Skeletal muscle tissue (tissue), 4 donors: ENCODE results near the gene VPS52. TPM values are rescaled to one million over a fixed set of nuclear protein-coding genes. Genes with fewer than 3 reads are reported as not detected.
"Not testable (repeated sequence)": the region's sequence is repeated elsewhere in the genome, so short reads cannot be mapped to it uniquely, and the experiment has no call there.

Source experiments
- H3K27ac ChIP-seq: one replicate; pipeline ENCODE4 v1.7.0; 2013; ENCODE audit warnings: mild to moderate bottlenecking, low read depth, low read length, inconsistent platforms
- H3K27me3 ChIP-seq, 3 donors: one replicate each; pipeline ENCODE4 v1.7.0; 2013; ENCODE audit warnings: low read length in 3 of 3; ENCODE audit not compliant: control insufficient read depth in 3 of 3, insufficient read depth in 3 of 3
- H3K36me3 ChIP-seq, 3 donors: one replicate each; pipeline ENCODE4 v1.7.0; 2013; ENCODE audit warnings: low read length in 3 of 3; ENCODE audit not compliant: control insufficient read depth in 3 of 3, insufficient read depth in 3 of 3
- H3K4me1 ChIP-seq, 3 donors: one replicate each; pipeline ENCODE4 v1.7.0; 2013; ENCODE audit warnings: low read length in 3 of 3, mild to moderate bottlenecking in 3 of 3; ENCODE audit not compliant: control insufficient read depth in 3 of 3, insufficient read depth in 3 of 3
- H3K4me3 ChIP-seq, 3 donors: one replicate each; pipeline ENCODE4 v1.7.0; 2013; ENCODE audit warnings: low read length in 3 of 3
- H3K9ac ChIP-seq, 3 donors: one replicate each; pipeline ENCODE4 v1.7.0; 2013; ENCODE audit warnings: low read length in 3 of 3, mild to moderate bottlenecking in 3 of 3, moderate library complexity in 2 of 3, low read depth in 1 of 3
- H3K9me3 ChIP-seq, 3 donors: one replicate each; pipeline ENCODE4 v1.7.0; 2013; ENCODE audit warnings: low read length in 3 of 3; ENCODE audit not compliant: control insufficient read depth in 3 of 3
- total RNA-seq: library from RNA; depleted of rRNA; stranded (reverse); fragments of >200 nt; gene quantifications from one replicate; pipeline ENCODE4 v1.2.3, GENCODE V29; 2014
- donor health status: Osteomylitis.

VPS52 gene
- total RNA-seq, 1 donor from 2014 or later: 43.8 TPM

DNA sequence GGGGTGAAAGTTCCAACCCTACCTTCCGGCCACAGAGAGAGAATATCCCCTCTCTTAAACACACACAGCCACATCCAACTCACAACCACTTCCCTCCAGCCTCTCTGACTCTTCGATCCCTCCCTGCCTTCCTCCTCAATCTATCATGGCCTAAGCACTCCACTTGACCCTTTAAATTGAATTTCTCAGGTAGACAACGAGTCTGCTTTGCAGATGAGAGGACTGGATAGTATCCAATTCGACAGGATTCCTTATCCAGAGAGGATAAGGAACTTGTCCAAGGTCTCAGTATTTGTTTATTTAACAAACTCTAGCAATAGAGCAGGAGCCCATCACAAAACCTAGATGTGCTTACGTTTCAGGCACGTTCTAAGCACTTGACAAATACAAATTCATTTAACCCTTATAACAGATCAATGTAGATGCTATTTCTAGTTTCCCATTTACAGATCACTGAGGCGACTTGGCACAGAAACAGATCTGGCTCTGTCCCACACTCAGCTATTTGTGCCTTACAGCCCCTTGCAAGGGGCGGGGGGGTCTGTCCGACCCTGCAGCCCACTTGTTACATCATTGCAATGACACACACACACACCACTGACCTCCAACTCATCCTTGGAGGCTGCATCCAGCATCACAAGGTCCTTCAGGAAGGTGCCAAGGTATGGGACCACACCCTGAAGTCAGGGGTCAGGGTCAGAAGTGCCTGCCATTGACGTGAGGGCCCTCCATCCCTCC lies 22.6 kb upstream of the VPS52 start:
- Histone ChIP-seq H3K9me3 (no peaks in the 10 kb centered on the region), H3K4me1 (peaks cover 21 to 27% (median 22%) of the 10 kb centered on the region in 3 donors), H3K4me3 (no peak overlapping the region), H3K27ac (no peak overlapping the region), H3K27me3 (no peaks in the 10 kb centered on the region), H3K9ac (no peak overlapping the region), H3K36me3 (peaks cover 53% of the 10 kb centered on the region in 3 donors)

DNA sequence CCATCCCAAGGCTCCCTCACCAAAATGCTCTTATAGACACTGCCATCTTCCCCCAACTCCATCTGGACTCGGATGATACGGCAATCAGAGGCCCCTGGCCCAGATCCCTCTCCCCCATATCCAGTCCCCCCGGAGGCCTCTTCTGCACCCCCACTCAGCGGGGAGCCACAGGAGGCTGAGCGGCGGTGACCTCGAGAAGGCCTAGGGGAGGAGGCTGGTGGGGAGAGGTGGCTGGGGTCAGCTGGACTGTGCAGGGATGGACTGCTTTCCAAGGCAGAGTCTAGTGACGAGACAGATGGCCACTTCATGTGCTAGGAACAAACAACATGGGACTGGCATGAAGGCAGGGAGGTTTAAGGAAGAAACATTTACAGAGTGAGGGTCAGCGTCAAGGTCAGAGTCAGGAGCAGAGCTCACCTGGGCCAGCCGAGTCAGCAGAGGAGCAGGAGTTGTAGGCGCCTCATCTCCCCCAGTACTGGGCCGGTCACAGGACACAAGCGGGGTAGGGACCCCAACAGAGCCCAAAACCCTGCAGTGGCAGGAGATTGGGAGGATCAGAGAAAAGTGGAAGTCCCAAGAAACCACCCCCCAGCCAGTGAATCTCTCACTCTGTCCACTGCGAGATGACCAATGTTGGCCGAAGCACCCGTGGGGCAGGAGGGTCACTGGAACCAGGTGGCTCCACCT lies 21.5 kb upstream of the VPS52 start:
- Histone ChIP-seq H3K36me3 (peaks cover 53 to 54% (median 53%) of the 10 kb centered on the region in 3 donors), H3K9me3 (no peaks in the 10 kb centered on the region), H3K4me1 (peaks cover 25 to 35% (median 26%) of the 10 kb centered on the region in 3 donors), H3K9ac (no peak overlapping the region), H3K27me3 (no peaks in the 10 kb centered on the region), H3K27ac (no peak overlapping the region), H3K4me3 (no peak overlapping the region)

DNA sequence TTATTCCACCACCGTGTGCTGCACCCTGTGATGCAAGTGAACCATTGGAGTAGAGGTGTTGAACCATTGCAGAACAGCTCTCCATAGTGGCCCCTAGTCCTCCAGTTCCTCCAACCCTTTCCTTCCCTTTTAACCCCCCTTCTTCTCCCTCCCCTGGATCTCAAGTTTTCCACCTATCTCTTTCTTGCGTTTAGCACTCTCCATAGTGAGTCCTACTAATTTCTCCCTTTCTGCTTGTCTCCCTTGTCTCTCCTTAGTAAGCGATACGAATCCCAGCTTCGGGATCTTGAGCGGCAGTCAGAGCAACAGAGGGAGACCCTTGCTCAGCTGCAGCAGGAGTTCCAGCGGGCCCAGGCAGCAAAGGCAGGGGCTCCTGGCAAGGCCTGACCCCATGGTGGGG lies 18.8 kb upstream of the VPS52 start:
- Histone ChIP-seq H3K4me3 (peak overlapping the region; percentile 90 to 96 (median 95)), H3K36me3 (peaks cover 58 to 61% (median 60%) of the 10 kb centered on the region in 3 donors), H3K27me3 (no peaks in the 10 kb centered on the region), H3K4me1 (peaks cover 19 to 29% (median 23%) of the 10 kb centered on the region in 3 donors), H3K9me3 (no peaks in the 10 kb centered on the region), H3K9ac (peak overlapping the region; percentile 93 to 95 (median 93)), H3K27ac (no peak overlapping the region)

DNA sequence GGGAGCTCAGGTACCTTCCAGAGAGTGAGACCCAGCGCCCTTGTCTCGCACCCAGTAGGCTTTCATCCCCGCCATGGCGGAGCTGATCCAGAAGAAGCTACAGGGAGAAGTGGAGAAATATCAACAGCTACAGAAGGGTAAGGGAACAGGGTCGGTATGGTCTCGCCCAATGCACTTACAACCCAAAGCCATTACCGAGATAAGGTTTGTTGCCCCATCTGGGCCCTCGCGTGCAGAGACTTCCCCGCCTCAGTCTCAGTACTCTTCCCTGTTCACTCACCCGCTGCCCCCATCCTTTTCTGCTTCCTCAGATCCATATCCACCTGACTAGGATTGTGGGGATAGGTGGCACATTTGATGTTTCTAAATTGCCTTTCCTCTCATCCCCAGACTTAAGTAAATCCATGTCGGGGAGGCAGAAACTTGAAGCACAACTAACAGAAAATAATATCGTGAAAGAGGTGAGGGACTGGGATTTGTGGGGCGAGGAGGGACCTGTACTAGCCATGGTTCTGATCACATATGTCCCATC lies 18.2 kb upstream of the VPS52 start:
- peak overlapping the region; percentile 80 for H3K27ac ChIP-seq
- peaks cover 19 to 29% (median 23%) of the 10 kb centered on the region in 3 donors for H3K4me1 ChIP-seq
- peaks cover 54 to 56% (median 55%) of the 10 kb centered on the region in 3 donors for H3K36me3 ChIP-seq
- peak overlapping the region; percentile 93 to 95 (median 93) for H3K9ac ChIP-seq
- H3K4me3 ChIP-seq: peak overlapping the region; percentile 90 to 96 (median 95)
- no peaks in the 10 kb centered on the region for H3K9me3 ChIP-seq
- no peaks in the 10 kb centered on the region for H3K27me3 ChIP-seq

DNA sequence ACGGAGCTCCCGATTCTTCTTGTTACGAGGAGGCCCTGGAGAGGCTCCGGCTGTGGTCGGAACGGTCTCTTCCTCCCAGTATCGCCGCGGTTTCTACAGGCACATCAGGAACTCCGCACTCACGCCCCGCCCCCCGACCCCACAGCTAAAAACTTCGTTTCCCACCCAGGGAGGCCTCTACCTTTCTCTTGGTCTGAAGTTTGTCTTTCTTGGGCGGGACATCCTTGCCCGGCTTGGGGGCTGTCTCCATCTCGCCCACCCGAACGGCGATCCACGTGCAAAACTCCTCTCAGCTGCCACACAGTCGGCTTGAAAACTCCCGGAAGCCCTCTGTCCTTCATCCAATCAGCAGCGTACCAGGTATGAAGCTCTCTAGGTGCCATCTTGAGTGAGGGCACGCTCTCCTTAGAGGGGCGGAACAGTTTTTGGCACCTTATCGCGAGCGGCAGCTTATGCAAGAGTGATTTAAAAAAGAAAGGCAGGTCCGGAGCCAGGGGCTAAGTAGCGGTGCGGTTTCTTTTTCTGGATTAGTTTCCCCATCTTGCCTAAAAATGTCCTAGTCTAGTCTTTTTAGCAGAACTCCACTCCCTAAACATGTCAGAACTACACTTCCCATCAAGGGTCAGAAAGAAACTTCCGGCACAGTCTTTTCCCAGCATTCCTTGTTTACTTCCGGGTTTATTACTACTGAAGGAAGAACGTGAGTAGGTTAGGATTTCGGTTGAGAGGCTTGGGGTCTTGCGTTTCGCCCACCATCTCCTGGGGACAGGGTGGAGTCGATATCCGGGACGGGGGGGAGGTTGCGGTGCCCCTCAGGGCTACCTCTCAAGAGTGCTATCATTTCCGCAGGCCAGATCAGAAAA lies 17.5 kb upstream of the VPS52 start, which contains the start of the genes PFDN6 and WDR46:
TSS of gene PFDN6 (plus strand) at position 681 of the 863 bp plus-strand sequence. CDS start 256 bp downstream, outside the sequence.
TSS of gene WDR46 (minus strand) at position 319 of the 863 bp plus-strand sequence. CDS start at position 250, 69 bp downstream.
- Histone ChIP-seq H3K27me3 (no peaks in the 10 kb centered on the region), H3K9me3 (no peaks in the 10 kb centered on the region), H3K4me1 (peaks cover 19 to 29% (median 23%) of the 10 kb centered on the region in 3 donors), H3K9ac (peak within 1 kb of the TSS; percentile 93 to 95 (median 93)), H3K36me3 (peaks cover 54 to 57% (median 55%) of the 10 kb centered on the region in 3 donors), H3K4me3 (peak within 1 kb of the TSS; percentile 90 to 96 (median 95)), H3K27ac (peak within 1 kb of the TSS; percentile 80)

DNA sequence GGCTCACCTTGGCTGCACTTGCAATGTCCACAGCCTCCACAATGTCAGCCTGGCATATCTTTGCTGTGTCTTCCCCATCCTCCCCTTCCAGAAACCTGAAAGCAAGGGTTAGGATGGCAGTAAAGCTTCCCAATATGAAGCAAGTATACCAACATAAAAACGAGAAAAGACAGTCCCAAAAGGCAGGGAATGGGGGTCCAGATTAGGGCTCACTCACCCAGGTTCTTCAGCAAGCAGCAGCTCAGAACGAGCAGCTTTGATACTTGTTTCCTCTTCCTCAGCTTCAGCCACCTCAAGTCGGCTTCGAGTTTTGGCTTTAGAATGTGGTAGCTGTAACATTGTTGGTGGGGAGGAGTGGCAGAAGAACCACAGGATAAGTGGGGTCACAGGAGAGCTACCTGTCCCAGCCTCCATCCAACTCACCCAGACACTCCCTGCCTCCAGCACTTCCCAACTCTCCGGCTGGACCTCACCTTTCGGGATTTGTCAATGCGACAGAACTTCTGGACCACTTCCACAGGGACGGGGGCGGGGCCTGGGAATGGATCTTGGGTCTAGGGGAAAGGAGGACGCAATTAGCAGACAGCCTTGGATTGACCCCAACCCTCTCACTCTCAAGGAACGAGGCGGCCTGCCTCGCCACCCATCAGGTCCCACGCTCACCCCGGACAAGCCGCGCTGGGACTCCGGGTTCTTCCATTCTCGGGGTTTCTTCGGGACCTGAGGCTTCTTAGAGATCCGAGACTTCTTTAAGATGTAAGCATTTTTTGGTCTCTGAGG lies 16.7 kb upstream of the VPS52 start:
- Histone ChIP-seq H3K27me3 (no peaks in the 10 kb centered on the region), H3K27ac (peak overlapping the region; percentile 80), H3K4me3 (peak overlapping the region; percentile 90 to 96 (median 95)), H3K9me3 (no peaks in the 10 kb centered on the region), H3K36me3 (peaks cover 50 to 54% (median 50%) of the 10 kb centered on the region in 3 donors), H3K4me1 (peaks cover 19 to 29% (median 23%) of the 10 kb centered on the region in 3 donors), H3K9ac (peak overlapping the region; percentile 93 to 95 (median 93))

DNA sequence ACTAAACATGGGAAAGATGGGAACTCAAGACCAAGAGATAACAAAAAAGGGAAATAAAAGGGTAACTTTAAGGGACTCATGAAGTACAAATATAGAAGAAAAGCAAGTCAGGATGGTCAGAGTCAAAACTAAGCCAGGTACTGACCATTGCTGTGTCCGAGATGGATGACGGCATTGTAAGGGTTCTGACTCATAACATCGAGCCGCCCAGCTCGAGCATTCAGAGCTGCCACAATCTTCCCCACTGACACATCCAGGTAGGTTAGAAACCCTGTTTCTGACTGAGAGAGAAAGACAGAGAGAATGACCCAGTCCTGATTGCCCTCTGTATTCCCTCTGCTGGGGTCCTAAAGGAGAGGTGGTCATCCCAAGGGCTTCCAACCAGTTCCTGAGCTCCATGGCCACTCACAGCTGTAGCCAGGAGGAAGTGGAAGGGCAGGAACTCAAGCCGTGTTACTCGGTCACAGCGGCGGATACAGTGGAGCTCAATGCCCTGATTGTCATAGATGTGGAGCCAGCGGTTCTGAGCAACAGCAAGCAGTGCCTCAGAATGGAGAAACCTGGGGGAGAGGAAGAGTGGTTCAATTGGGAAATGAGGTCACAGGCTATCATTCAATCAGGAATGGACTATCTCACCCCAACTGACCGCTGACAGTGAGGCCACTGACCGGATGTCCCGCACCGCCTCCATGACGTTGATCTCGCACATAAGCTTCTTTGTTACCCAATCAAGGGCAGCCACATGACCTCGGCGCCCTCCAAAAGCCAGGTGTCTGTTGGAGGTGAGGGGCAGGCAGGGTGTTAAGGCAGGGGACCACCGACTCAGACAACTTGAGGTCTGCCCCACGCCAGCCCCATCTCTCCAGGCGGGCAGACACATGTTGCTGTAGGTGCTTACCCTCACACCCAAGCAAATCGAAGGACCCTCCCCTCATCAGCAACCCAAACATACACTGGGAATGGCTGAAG lies 15.6 kb upstream of the VPS52 start:
- H3K36me3 ChIP-seq: peaks cover 42 to 49% (median 48%) of the 10 kb centered on the region in 3 donors
- no peak overlapping the region for H3K9ac ChIP-seq
- no peaks in the 10 kb centered on the region for H3K9me3 ChIP-seq
- H3K4me3 ChIP-seq: no peak overlapping the region
- H3K27ac ChIP-seq: no peak overlapping the region
- peaks cover 19 to 29% (median 23%) of the 10 kb centered on the region in 3 donors for H3K4me1 ChIP-seq
- H3K27me3 ChIP-seq: no peaks in the 10 kb centered on the region

DNA sequence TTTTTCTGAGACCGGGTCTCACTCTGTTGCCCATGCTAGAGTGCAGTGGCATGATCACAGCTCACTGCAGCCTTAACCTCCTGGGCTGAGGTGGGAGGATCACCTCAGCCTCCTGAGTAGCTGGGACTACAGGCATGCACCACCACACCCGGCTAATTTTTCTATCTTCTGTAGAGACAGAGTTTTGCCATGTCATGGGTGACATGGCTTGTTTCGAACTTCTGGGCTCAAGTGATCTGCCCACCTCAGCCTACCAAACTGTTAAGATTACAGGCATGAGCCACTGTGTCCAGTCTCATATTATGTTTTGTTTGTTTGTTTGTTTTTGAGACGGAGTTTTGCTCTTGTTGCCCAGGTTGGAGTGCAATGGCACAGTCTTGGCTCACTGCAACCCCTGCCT lies 13.5 kb upstream of the VPS52 start:
- not testable (repeated sequence) for H3K27ac ChIP-seq, H3K9me3 ChIP-seq, H3K27me3 ChIP-seq, H3K9ac ChIP-seq, H3K4me3 ChIP-seq
- Histone ChIP-seq H3K4me1 (peaks cover 16 to 30% (median 24%) of the 10 kb centered on the region in 3 donors), H3K36me3 (peaks cover 40 to 52% (median 44%) of the 10 kb centered on the region in 3 donors)
